HG03520 (cell line): ENCODE measurements around the gene SLC4A2.

Source experiments
- ATAC-seq: cut with Tn5 transposase; IDR thresholded peaks from one replicate; pipeline ENCODE4 v1.9.1; 2021; ENCODE audit warnings: mild to moderate bottlenecking, moderate library complexity; ENCODE audit not compliant: unreplicated experiment

SLC4A2 gene

DNA sequence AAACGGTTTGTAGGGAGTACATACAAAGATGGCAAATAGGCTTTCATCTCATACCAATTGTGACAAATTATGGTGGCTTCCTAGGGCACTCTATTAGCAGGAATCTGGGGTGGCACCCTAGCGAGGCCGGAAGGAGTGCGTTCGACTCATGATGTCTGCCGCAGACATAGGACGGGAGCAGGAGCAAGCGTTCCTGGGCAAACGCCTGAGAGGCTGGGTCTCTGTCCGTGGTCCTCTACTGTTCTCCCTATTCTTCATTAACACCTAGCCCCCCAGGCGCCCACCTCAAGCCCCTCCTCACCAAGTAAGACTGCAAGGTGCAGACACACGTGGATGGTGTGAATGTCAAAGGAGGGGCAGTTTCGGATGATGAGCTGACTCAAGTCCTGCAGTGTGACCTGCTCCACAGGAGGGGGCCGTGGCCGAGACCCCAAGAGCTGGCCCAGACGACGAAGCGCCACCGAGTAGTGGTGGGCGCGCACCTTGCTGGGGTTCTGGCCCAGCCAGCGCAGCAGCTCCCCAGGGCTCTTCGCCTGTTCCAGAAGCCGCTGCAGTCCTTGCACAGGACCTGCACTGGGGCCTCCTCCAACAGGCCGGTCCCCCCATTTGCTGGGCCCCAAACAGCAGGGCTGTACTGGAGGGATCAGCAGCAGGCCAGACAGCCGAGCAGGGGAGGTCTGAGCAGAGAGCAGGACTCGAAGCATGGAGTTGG lies 20.0 kb downstream of the SLC4A2 start:
- ATAC-seq, result no peak

DNA sequence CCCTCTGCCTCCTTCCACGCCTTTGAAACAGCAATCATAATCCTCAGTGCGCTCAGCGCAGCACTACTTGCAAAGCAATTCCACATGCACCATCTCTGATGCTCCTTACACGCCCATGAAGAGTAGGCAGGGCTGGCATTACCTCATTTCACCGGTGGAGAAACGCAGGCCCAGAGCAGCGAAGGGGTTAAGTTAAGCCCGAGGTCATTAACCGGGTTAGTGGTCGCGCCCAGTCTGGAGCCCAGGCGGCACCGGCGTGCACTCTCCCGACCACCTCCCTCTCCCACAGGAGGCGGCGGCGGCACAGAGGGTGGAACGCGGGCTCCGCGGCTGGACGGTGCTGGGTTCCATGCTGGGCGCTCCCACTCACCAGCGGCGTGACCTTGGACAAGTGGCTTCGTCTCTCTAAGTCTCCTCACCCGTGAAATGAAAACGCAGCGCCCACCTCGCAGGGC lies 20.7 kb downstream of the SLC4A2 start:
- ATAC-seq, result no peak

DNA sequence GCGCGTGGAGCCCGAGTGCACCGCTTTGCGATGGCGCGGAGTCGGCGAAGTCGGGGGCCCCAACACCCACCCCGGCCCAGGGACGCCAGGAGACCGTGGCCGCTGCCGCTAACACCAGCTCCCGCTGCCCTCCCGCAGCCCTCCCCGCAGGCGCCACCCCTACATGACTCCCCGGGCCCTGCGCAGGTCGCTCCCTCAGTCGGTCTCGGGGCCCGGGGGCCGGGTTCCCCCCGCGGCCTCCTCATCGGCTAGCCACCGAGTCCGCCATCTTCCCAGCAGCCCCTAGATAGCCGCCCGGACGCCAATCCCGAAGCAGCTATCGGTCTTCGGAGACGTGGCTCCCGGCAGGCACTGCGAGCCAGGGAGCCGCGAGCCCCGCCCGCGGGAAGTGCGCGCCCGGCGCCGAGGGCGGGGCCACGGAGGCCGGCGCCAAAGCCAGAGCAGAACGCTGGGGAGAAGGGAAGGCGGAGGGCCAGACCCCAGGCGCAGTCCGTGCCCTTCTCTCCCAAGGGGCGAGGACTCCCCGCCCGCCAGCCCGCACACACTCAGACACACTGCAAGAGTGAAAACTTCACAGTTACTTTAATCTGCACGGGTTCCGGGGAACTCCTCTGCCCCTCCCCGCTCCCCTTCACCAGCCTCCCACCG lies 21.3 kb downstream of the SLC4A2 start, which contains the start of gene FASTK:
Gene FASTK (minus strand): TSS at position 288 of the 648 bp plus-strand sequence. CDS start 43 bp downstream, at position 245.
- peak; percentile 76 for ATAC-seq

DNA sequence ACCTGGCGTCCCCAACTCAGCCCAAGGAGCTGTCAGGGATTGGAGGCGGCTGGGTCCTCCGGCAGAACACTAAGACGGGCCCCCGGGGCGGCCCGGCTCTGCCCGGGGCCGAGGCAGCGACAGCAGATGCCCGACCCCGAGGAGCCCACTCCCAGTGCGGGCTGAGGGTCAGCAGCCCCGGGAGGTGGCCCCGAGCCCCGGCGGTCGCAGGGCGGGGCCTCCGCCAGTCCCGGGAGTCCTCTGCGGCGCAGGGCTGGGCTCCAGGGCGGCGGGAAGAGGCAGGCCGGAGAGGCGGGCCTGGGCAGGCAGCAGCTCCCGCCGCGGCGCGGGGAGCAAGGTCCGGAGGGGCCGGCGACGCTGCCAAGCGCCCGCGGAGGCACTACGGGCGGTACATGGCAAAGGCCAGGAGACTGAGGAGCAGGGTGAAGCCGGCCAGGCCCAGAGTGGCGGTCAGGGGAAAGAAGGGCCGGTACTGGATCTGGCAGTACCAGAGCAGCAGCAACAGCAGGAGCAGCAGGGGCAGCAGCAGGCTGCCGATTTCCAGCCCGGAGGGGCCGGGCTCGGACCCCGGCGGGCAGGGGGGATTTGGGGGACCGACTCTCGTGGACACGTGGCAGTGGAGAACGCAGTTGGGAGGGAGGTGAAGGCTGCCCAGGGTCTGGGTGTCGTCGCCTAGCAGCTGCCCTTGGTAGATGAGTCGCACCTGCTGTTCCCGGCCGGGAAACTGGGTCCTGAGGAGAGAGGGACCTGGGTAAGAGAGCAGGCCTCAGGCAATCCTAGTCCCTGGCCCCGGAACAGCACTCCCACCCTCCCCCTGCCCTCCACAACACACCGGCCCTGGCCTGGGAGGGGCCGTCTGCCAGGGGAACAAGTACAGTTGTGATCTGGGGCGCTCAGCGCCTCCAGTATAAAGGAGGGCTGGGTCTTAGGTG lies 22.0 kb downstream of the SLC4A2 start:
- no peak for ATAC-seq

DNA sequence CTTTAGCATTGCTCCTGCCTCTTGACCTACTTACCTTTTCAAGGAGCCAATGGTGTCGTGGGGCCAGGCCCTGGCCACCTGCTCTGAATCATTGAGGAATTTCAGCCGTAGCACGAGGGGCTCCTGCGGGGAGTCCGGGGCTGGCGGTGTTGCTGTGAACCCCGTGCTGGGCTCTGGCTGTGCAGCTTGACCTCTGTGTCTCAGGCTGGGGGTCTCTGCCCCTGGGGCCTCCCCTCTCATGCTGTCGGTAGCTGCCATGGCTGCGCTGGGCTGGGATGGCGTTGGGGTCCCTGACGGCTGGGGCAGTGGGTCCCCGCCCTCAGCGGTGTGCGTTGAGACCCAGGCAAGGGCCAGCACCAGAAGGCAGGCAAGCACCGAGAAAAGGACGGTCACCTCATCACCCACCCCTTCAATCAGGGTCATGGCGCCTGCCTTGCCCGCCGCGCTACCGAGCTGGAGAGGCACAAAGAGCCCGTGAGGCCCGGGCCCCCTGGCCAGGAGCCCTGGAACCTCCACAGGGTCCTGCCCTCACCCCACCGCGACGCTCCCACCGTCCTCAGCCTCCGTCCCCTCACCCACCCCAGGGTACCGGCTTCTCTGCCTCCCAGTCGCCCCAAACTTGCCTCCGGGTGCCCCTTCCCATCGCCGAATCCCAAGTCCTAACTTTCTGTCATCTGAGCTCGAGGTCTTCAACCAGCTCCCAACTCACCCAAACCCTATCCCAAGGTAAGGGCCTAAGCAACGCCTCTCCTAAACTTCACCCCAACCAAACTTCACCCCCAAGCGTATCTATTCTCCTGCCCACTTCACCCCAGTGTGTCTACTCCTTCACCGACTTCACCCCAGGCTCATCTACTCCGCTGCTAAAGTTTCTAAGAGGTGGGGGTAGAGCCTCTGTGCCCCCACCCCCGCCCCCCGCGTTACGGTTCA lies 23.0 kb downstream of the SLC4A2 start:
- no peak for ATAC-seq

DNA sequence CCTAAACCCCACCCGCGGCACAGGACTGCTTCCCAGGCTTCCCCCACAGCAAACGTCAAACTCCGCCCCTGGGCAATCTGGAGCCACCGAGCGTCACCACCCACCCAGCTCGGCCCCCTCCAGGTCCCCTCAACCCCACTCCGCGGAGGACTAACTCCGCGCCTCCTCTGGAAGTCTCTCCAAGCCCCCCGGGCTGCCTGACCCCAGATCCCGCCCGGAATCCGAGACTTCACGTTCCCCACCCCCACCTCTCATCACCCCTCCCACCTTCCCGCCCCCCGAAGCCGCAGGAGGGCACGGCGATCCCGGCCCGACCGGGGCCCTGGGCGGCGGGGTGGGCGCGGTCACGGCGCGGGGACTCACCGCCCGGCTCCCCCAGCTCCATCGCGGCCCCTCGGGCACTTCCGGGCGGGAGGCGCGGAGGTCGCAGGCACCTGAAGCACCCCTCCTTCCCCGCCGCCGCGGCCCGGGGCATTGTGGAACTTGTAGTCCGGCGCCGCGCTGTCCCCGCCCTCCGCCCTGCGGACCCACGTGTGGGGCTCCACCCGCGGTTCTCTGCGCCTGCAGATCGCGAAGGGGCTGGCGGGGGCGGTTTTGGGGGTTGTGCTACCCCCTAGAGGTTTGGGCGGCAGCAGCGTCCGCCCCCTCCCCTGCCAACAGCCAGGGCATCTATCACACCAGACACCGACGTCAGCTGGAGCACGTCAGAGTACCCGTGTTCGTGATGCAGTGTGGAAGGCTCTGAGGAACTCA lies 23.9 kb downstream of the SLC4A2 start, which contains the start of gene TMUB1:
Gene TMUB1 (minus strand): TSS at position 423 of the 753 bp plus-strand sequence. CDS start 930 bp downstream, outside the sequence.
- ATAC-seq, result peak; percentile 39

DNA sequence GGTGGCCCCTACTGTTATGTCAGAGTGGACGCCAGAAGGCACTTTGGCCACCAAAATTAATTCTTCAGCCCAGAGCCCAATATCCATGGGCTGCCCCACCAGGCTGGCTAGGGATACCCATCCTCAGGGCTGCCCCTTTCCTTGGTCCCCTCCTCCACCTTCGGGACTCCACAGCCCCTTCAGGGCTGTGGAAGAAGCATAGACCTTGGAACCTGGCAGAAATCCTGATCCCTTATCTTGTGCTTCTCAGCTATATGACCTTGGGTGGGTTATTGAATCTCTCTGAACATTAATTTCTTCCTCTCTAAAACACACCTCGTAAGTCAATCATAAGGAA lies 24.4 kb downstream of the SLC4A2 start:
- ATAC-seq, result no peak

DNA sequence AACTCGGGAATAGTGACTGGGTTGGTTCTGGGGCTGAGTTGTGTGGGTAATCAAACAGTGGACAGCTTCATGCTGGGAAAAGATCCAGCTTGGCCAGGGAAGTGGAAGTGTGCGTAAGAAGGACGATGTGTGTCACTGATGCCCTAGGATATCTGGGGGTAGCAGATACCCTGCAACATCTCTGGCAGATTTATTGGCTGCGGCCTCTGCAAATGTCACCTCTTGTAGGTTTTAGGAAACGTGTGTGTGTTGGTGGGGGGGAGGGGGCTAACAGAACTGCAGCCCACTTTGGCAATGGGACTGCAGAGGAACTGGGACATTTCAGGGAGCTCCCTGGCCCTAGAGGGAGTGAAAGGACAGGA lies 25.9 kb downstream of the SLC4A2 start:
- ATAC-seq, result no peak

DNA sequence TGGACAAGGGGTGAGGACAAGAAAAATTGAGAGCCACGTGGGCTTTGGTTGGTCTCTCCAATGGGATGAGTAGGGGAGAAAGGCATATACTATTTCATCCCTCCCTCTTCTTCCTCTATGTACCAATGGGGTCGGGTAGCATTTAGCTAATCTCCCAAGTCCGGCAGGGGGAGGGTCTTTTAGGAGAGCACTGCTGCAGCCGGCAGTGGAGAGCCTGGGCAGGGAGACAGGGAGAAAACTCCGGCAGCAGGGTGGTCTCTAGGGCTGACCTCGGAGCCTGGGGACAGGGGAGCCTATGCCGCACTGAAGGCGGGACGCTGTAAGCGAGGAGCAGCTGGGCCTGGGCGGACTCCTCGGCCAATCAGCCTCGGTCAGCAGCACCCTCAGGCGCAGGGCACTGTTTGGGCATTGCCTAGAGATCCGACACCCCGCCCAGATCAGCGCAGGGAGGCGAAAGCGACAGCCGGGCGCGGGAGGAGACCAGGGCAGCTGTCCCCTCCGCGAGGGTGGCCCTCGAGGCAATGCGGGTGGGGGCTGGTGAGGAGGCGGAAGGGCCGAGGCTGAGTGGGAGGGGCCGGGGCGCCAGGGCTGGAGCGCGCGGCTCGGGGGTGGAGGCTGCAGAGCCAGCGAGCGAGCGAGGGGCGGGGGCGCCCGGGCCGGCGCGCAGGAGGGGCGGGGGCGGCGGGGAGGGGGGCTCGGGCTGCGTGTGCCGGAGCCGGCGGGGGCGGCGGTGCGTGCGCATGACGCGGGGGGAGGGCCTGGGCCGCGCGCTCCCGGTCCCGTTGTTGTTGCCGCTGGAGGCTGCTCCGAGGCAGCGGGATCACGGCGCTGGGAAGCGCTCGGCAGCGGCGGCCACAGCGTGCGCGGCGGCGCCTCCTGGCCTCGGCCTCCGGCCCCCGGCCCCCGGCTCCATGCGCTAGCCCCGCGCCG lies 26.6 kb downstream of the SLC4A2 start, which contains the start of gene AGAP3:
Gene AGAP3 (plus strand): TSS at position 785 of the 930 bp plus-strand sequence. CDS start 267 bp downstream, outside the sequence.
- peak; percentile 36 for ATAC-seq

DNA sequence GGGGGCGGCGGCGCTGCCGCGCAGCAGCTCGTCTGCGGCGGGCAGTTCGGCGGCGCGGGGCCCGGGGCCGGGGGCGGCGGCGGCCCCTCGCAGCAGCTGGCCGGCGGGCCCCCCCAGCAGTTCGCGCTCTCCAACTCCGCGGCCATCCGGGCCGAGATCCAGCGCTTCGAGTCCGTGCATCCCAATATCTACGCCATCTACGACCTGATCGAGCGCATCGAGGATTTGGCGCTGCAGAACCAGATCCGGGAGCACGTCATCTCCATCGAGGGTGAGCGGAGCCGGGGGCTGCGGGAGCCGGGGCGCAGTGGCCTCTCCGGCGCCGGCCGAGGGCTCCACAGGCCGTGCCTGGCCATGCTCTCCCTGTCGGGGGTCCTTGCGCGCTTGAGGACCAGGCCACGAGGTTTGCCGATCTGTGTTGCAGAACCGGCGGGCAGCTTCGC lies 27.4 kb downstream of the SLC4A2 start:
- ATAC-seq, result no peak

DNA sequence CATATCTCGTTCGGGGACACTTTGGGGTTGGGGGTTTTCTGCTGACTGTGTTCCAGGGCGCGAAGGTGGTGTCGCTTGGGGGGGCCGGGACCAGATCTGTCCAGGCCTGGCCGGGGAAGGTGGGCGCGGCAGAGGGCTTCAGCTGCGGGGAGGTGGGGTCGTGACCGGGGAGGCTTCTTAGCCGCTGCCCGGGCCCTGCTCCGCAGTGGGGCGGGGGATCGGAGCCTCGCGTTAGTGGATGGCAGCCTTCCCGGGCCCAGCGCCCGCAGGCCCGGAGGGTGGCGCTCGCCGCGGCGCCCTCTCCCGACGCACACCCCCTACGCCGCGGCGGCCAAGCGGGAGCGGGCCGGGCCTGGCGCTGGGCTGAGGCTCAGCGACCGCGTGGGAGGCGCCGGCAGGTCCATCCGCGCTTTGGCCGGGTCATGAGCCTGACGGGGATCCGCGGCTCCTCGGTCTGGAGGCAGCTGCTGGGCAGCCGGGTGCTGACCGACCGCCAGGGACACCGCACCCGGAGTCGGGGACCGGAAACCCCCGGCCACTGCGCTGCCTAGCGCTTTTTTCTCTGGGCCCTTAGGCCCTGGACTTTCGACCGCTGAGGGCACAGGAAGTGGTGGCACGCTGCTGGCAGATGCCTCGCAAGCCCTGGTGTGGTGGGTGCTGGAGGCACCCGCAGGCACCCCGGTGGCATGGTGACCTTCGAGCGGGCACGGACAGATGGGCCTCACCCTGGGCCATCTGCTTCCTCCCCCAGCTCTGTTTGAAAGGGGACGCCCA lies 28.0 kb downstream of the SLC4A2 start:
- ATAC-seq, result no peak

DNA sequence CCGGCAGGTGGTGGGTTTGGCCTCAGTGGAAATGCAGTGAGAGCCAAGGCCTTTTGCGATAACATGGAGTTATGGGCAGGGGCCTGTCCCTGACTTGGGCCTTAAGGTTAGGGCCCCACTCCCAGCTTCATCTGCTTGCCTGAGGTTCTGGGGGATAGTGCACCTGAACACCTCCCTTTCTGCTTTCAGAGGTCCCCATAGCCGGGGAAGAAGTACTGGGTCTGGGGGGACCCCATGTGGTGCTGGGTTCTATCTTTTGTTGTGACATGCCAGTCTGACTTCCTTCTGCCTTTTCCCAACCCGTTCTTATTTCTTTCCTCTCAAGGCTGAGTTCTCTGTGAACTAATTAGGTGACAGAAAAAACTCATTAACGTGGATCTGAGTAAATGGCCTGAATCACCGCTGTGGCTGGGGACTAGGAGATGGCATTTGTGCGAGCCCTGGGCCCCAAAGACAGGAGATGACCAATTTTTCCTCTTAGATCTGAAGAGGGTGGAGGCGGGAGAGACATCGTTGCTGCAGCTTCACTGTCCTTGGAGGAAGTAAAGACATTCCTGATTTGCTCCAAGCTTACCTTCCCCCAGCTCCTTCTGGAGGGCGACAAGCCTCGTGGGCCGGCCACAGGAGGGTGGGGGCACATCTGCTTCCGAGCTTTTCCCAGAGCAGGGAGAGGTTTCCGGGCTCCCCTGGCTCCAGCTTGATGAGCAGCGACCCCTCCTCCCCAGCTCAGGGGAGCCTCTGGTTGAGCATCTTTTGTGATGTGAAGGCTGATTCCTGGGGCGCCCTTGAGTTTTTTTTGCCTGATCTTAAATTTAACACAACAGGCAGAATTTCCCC lies 28.8 kb downstream of the SLC4A2 start:
- ATAC-seq, result no peak

DNA sequence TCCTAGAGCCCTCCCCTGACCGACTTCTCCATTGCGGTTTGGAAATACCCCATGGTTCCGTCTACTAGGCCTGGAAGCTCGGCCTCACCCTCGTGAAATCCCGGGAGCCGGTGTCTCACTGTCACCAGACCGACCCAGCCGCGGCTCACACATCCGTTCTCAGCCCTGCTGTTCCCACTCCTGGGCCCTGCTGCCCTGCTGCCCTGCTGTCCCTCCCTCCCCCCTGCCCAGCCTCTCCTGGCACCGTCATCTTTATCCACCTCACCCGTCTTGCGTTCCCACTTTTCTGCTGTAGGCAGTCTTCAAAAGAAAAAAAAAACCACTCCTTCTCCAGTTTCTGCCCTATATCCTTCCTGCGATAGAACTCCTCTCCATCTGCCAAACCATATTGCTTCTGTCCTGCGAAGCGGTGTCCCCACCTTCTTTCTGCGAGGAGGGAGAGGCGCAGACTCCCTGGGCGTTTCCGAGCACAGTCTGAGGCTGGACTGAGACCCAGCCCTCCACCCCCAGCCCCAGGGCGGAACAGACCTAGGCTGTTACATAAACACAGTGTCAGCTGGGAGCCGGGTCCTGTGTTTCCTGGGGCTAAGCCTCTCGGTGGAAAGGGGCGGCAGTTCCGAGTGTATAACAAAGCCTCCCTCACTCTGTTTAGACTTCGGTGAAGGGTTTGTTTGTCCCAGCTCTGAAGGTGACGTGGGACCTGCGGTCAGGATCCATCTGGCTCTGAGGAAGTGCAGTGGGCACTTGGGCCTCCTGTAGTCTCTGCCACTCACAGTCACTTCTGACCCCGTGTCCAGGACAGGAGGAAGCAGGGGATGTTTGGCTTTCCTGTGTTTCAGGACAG lies 29.7 kb downstream of the SLC4A2 start:
- ATAC-seq, result no peak

DNA sequence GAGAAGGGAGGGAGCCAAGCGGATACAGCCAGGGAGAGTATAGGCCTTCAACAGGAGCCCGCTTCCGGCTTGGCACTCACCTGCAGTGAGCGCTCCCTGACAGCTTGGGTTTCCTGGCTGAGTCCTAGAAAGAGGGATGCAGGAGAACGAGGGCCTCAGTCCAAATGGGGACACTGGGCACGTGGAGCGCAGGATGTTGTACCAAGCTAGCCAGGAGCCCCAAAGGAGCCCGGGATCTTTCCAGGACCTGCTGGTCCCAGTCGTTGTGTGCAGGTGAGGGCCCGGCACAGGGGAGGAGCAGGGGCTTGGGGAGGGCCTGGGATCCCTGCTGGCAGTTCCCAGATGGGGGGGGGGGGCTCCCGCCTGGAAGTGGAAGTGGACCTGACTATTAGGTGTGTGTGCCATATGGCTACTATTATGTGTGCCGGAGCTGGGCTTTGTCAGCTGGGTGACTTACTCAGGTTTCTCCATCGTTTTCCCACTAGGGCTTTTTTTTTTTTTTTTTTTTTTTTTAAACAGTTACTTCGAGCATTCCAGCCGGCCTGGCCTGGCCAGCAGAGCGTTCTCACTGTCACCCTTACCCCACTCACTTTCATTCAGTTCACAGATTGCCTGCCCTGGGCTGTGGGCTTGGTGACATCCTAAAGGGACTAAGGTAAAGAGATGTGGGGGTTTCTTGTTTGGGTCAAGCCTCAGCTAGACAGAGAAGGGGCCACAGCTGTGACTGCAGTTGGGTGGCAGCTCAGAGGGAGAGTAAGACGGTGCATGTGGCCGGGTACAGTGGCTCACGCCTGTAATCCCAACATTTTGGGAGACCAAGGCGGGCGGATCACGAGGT lies 30.7 kb downstream of the SLC4A2 start:
- ATAC-seq, result no peak

DNA sequence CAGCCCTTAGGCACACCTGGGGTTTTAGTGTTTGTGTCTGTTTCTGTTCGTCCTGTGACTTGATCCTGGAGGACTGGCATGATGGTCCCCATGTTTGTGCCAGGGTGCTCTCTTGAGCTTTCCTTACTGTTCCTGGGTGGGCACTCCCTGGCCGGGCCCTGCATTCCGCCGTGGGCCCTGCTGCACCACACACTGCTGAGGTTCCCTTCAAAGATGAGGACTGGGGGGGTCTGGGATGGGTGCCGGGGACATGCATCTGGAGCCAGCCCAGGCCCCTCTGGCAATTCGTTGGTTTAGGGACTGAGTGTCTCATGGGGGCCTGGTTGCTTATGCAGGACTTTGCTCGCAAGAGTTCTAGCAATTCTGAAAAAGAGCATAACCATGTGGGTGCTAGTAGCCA lies 31.6 kb downstream of the SLC4A2 start:
- no peak for ATAC-seq
